ENCODE results near the gene MX1.
"Not testable (repeated sequence)": the region's sequence is repeated elsewhere in the genome, so short reads cannot be mapped to it uniquely, and the experiment has no call there.

The MX1 gene

GRCh38 chr21:41407541-41408460, 18.2 kb upstream of the MX1 start:
- DNase-seq: no peak

- no peak for DNase-seq
Observed at GRCh38 chr21:41410361-41410760, 15.7 kb upstream of the MX1 start.

- no peak for DNase-seq
Observed at GRCh38 chr21:41410767-41411448, 15.1 kb upstream of the MX1 start.

GRCh38 chr21:41411449-41412089, 14.5 kb upstream of the MX1 start:
- DNase-seq: peak; percentile 12

- not testable (repeated sequence) for DNase-seq
Observed at GRCh38 chr21:41417505-41417904, 8.5 kb upstream of the MX1 start.

GRCh38 chr21:41418393-41418792, 7.6 kb upstream of the MX1 start:
- DNase-seq: no peak

- DNase-seq: no peak
Observed at GRCh38 chr21:41418956-41419680, 6.9 kb upstream of the MX1 start.

GRCh38 chr21:41419921-41420862, 5.8 kb upstream of the MX1 start:
- peak; percentile 64 for DNase-seq

GRCh38 chr21:41420998-41421397, 5.0 kb upstream of the MX1 start:
- DNase-seq: not testable (repeated sequence)

- no peak for DNase-seq
Observed at GRCh38 chr21:41422546-41423304, 3.3 kb upstream of the MX1 start.

- not testable (repeated sequence) for DNase-seq
Observed at GRCh38 chr21:41423305-41423636, 2.8 kb upstream of the MX1 start.

- DNase-seq: no peak
Observed at GRCh38 chr21:41425588-41425953, 468 bp upstream of the MX1 start.

GRCh38 chr21:41426676-41427404, 801 bp downstream of the MX1 start:
- no peak for DNase-seq

GRCh38 chr21:41427556-41427955, 1.5 kb downstream of the MX1 start:
- no peak for DNase-seq

- no peak for DNase-seq
Observed at GRCh38 chr21:41428311-41428710, 2.3 kb downstream of the MX1 start.

GRCh38 chr21:41428847-41429246, 2.8 kb downstream of the MX1 start:
- no peak for DNase-seq

- no peak for DNase-seq
Observed at GRCh38 chr21:41429305-41429704, 3.3 kb downstream of the MX1 start.

GRCh38 chr21:41429925-41430491, 4.0 kb downstream of the MX1 start:
- no peak for DNase-seq

- DNase-seq: no peak
Observed at GRCh38 chr21:41431788-41432548, 5.9 kb downstream of the MX1 start.

Measured in NCI-H1436 (cell line).